PC-3 (cell line): ENCODE results near the gene TPR. TPM values are rescaled to one million over a fixed set of nuclear protein-coding genes. Genes with fewer than 3 reads are reported as not detected.

Experiments
- ATAC-seq: fragments of 200-7000 bp; cut with Tn5 transposase; 2 replicates; pipeline ENCODE4 v1.9.1; 2020; ENCODE audit warnings: mild to moderate bottlenecking, moderate library complexity
- BruUV-seq: library from RNA; stranded (reverse); fragments of 400-500 nt; replicated peaks from 2 replicates; lab custom pipeline; 2021; lab: Mats Ljungman, UMichigan
- CTCF ChIA-PET: fragments of 300-600 bp; sonication (Branson Sonifier 250); formaldehyde crosslinking; loops from one replicate; lab custom pipeline; 2022; ENCODE audit warnings: antibody characterized with exemption; lab: Charles Lee
- POLR2A ChIA-PET: fragments of 300-600 bp; sonication (Branson Sonifier 250); formaldehyde crosslinking; loops from one replicate; lab custom pipeline; 2022; ENCODE audit warnings: antibody characterized with exemption; ENCODE audit not compliant: unreplicated experiment; lab: Charles Lee
- DNase-seq: peaks from one replicate; pipeline ENCODE4 v3.0.0-alpha.2; 2015
- H2AFZ ChIP-seq: fragments of 300-600 bp; sonication (generic); 2 replicates; pipeline ENCODE4 v1.6.0; 2016; ENCODE audit warnings: antibody characterized with exemption, low read length
- H3F3A ChIP-seq: fragments of 300-600 bp; sonication (generic); one replicate; pipeline ENCODE4 v1.6.0; 2017; ENCODE audit warnings: antibody characterized with exemption, low read length, control low read depth, mild to moderate bottlenecking; ENCODE audit not compliant: unreplicated experiment
- H3K27ac ChIP-seq: fragments of 300-600 bp; sonication (generic); 2 replicates; pipeline ENCODE4 v1.5.1; 2016; ENCODE audit warnings: mild to moderate bottlenecking, low read length
- H3K27me3 ChIP-seq: fragments of 300-600 bp; sonication (generic); 2 replicates; pipeline ENCODE4 v1.6.1; 2016; ENCODE audit warnings: low read length, mixed read lengths
- H3K36me3 ChIP-seq: fragments of 300-600 bp; sonication (generic); 2 replicates; pipeline ENCODE4 v1.6.1; 2016; ENCODE audit warnings: low read depth, mixed run types, low read length, mixed read lengths
- H3K4me1 ChIP-seq: fragments of 300-600 bp; sonication (generic); 2 replicates; pipeline ENCODE4 v1.5.1; 2016; ENCODE audit warnings: low read length; ENCODE audit not compliant: insufficient read depth
- H3K4me2 ChIP-seq: fragments of 300-600 bp; sonication (generic); 2 replicates; pipeline ENCODE4 v1.6.0; 2016; ENCODE audit warnings: low read length
- H3K4me3 ChIP-seq: fragments of 300-600 bp; sonication (generic); 2 replicates; pipeline ENCODE4 v1.5.1; 2016; ENCODE audit warnings: mild to moderate bottlenecking, low read length, mixed read lengths
- H3K79me2 ChIP-seq: fragments of 300-600 bp; sonication (generic); 2 replicates; pipeline ENCODE4 v1.6.1; 2017; ENCODE audit warnings: low read length, mixed read lengths
- H3K9ac ChIP-seq: fragments of 300-600 bp; sonication (generic); 2 replicates; pipeline ENCODE4 v1.6.0; 2016; ENCODE audit warnings: mild to moderate bottlenecking, low read length
- H3K9me2 ChIP-seq: fragments of 300-600 bp; sonication (generic); replicated peaks from 2 replicates; pipeline ENCODE4 v1.6.1; 2016; ENCODE audit warnings: mixed run types, low read length, mixed read lengths
- H3K9me3 ChIP-seq: fragments of 300-600 bp; sonication (generic); 2 replicates; pipeline ENCODE4 v1.6.1; 2016; ENCODE audit warnings: low read length, mixed read lengths
- H4K20me1 ChIP-seq: fragments of 300-600 bp; sonication (generic); 2 replicates; pipeline ENCODE4 v1.6.1; 2016; ENCODE audit warnings: low read length, mixed read lengths
- EZH2 ChIP-seq: fragments of 300-600 bp; sonication (generic); IDR thresholded peaks from one replicate; pipeline ENCODE4 v1.6.1; 2017; ENCODE audit warnings: antibody characterized with exemption, mild to moderate bottlenecking, low read length; ENCODE audit not compliant: unreplicated experiment
- EZH2phosphoT487 ChIP-seq: fragments of 300-600 bp; sonication (generic); IDR thresholded peaks from 2 replicates; pipeline ENCODE4 v1.6.1; 2018; ENCODE audit warnings: mild to moderate bottlenecking, antibody characterized with exemption, low read length, borderline replicate concordance
- intact Hi-C: fragments of 100-400 bp; cut with micrococcal nuclease; formaldehyde crosslinking; loops from 2 replicates; pipeline ENCODE4 v1.9.0; 2023
- total RNA-seq: library from RNA; depleted of rRNA; stranded (reverse); fragments of >200 nt; gene quantifications from 2 replicates; pipeline ENCODE4 v1.2.3, GENCODE V29; 2014
- TF ChIP-seq, protein P1 (sequence below): fragments of 300-600 bp; sonication (generic); conservative IDR thresholded peaks from 2 replicates; pipeline ENCODE4 v1.5.1; 2017; ENCODE audit warnings: antibody characterized with exemption, low read depth, mild to moderate bottlenecking, low read length

Gene TPR
- total RNA-seq, 1 experiment from 2014 or later, result 39.3 TPM

DNA sequence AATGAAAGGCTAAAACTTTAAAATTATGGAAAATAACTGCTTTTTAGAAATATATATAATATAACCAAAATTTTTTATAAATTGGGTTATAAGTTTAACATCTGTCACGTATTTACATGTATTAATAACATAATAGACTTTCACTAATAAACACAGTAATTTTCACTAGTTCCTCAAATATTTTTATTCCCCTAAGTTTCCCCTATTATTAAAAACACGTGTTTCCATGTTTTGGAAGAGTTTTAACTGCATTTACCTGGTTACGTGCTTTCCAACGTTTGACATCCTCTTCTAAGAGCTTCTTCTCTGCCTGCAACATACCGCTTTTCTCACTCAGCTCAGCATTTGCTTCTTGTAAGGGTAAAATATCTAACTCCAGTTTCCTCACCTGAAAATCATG lies 34.3 kb downstream of the TPR start:
- Histone ChIP-seq H3F3A (no peaks in the 10 kb centered on the region), H4K20me1 (no peaks in the 10 kb centered on the region), H3K36me3 (peaks cover 59% of the 10 kb centered on the region), H2AFZ (no peak overlapping the region), H3K4me2 (no peak overlapping the region), H3K9me2 (no peaks in the 10 kb centered on the region), H3K79me2 (no peaks in the 10 kb centered on the region), H3K9me3 (no peaks in the 10 kb centered on the region), H3K9ac (no peak overlapping the region), H3K27ac (no peak overlapping the region), H3K4me1 (no peaks in the 10 kb centered on the region), H3K4me3 (no peak overlapping the region), H3K27me3 (no peaks in the 10 kb centered on the region)
- TF ChIP-seq, protein P1, sequence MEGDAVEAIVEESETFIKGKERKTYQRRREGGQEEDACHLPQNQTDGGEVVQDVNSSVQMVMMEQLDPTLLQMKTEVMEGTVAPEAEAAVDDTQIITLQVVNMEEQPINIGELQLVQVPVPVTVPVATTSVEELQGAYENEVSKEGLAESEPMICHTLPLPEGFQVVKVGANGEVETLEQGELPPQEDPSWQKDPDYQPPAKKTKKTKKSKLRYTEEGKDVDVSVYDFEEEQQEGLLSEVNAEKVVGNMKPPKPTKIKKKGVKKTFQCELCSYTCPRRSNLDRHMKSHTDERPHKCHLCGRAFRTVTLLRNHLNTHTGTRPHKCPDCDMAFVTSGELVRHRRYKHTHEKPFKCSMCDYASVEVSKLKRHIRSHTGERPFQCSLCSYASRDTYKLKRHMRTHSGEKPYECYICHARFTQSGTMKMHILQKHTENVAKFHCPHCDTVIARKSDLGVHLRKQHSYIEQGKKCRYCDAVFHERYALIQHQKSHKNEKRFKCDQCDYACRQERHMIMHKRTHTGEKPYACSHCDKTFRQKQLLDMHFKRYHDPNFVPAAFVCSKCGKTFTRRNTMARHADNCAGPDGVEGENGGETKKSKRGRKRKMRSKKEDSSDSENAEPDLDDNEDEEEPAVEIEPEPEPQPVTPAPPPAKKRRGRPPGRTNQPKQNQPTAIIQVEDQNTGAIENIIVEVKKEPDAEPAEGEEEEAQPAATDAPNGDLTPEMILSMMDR, result no peak
- no peak for TF ChIP-seq EZH2phosphoT487
- TF ChIP-seq EZH2, result no peak
- POLR2A ChIA-PET, result no interaction called here
- ATAC-seq (no peak), DNase-seq (no peak)
- CTCF ChIA-PET, result no interaction called here
- intact Hi-C loops, result no loop called here
- BruUV-seq, result no TSS peak

DNA sequence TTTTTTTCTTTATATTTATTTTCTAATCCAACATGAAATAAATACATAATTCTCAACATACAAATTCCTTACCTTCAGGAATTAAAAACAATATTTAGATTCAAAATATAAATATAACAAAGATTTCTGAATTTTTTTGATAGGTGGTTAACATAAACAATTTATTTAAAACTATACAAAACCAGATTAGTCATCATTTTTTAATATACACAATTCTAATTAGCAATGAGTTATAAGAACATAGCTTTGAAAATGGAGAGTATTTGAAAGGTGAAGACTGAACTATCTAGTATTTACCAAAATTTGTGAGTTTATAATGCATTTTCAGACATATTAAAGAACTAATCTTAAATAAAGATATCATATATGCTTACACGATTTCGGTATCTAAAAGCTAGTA lies 37.5 kb downstream of the TPR start:
- Histone ChIP-seq H4K20me1 (no peaks in the 10 kb centered on the region), H3K36me3 (peaks cover 63% of the 10 kb centered on the region), H3K27me3 (no peaks in the 10 kb centered on the region), H3K4me2 (no peak overlapping the region), H3K27ac (no peak overlapping the region), H3F3A (no peaks in the 10 kb centered on the region), H3K9ac (no peak overlapping the region), H3K4me3 (no peak overlapping the region), H2AFZ (no peak overlapping the region), H3K79me2 (no peaks in the 10 kb centered on the region), H3K9me2 (no peaks in the 10 kb centered on the region), H3K4me1 (no peaks in the 10 kb centered on the region), H3K9me3 (no peaks in the 10 kb centered on the region)
- intact Hi-C loops, result no loop called here
- no TSS peak for BruUV-seq
- POLR2A ChIA-PET, result no interaction called here
- TF ChIP-seq EZH2phosphoT487 (no peak), EZH2 (no peak)
- TF ChIP-seq, protein P1, result no peak
- DNase-seq (no peak), ATAC-seq (no peak)
- CTCF ChIA-PET, result no interaction called here

DNA sequence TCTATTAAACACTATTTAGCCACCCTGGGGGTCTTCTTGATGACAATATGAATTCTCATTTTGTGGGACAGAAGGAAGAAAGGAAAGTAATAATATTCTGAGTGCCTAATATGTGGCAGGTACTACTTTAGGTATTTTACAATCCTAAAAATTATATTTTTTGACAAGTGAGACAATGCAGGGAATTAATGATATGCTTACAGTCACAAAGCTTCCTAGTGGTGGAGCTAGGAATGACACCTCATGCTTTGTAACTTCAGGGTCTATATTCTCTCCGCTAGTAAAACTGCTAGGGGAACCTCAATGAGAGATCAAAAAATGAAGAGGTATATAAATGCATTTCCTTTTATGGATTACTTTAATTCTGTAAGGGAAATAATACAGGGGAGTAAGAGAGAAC lies 44.3 kb downstream of the TPR start:
- Histone ChIP-seq H3K4me2 (no peak overlapping the region), H3K79me2 (no peaks in the 10 kb centered on the region), H3K27ac (no peak overlapping the region), H3K4me1 (no peaks in the 10 kb centered on the region), H3K9me2 (no peaks in the 10 kb centered on the region), H3F3A (no peaks in the 10 kb centered on the region), H3K27me3 (no peaks in the 10 kb centered on the region), H3K9me3 (no peaks in the 10 kb centered on the region), H3K36me3 (peaks cover 55% of the 10 kb centered on the region), H3K4me3 (no peak overlapping the region), H2AFZ (no peak overlapping the region), H4K20me1 (no peaks in the 10 kb centered on the region), H3K9ac (no peak overlapping the region)
- POLR2A ChIA-PET, result no interaction called here
- no peak for ATAC-seq
- intact Hi-C loops, result no loop called here
- CTCF ChIA-PET, result interaction anchor here (1.0 kb wide), 1 partner anchor 44 kb away, joined by 4 read pairs; the partner anchor contains the start of gene TPR
- peak; percentile 10 for DNase-seq
- no TSS peak for BruUV-seq
- TF ChIP-seq EZH2 (no peak), EZH2phosphoT487 (no peak)
- TF ChIP-seq, protein P1, result peak; percentile 44; the same call in 1 of the 2 replicates
